GM12873 (cell line): ENCODE measurements around the gene NTM.

Source experiments
- CTCF ChIP-seq: IDR thresholded peaks from 2 replicates; pipeline ENCODE4 v1.5.1; 2012; ENCODE audit warnings: low read depth, mild to moderate bottlenecking, moderate library complexity, low read length, control low read depth; ENCODE audit not compliant: insufficient read depth; ENCODE audit errors: missing control alignments

The NTM gene

GRCh38 chr11:131965504-131965903 lies 595.1 kb downstream of the NTM start:
- no peak for TF ChIP-seq CTCF

- TF ChIP-seq CTCF: no peak
Measured at GRCh38 chr11:131966667-131967066, 596.3 kb downstream of the NTM start.

GRCh38 chr11:131969261-131969660 lies 598.8 kb downstream of the NTM start:
- TF ChIP-seq CTCF: no peak

GRCh38 chr11:131973061-131973460 lies 602.6 kb downstream of the NTM start:
- TF ChIP-seq CTCF: no peak

- TF ChIP-seq CTCF: no peak
Measured at GRCh38 chr11:131975619-131976018, 605.2 kb downstream of the NTM start.

GRCh38 chr11:131976021-131976420 lies 605.6 kb downstream of the NTM start:
- no peak for TF ChIP-seq CTCF

GRCh38 chr11:131977231-131977630 lies 606.8 kb downstream of the NTM start:
- no peak for TF ChIP-seq CTCF
